C4-2B (cell line): ENCODE data around the gene CUX1.

Experiments
- CTCF ChIP-seq: fragments of 450-650 bp; conservative IDR thresholded peaks from 2 replicates; pipeline ENCODE4 v1.5.1; 2017; ENCODE audit warnings: mild to moderate bottlenecking
- ZFX ChIP-seq: fragments of 450-650 bp; IDR thresholded peaks from 2 replicates; pipeline ENCODE4 v1.6.1; 2017

GRCh38 chr7:102098986-102099385, 281.6 kb downstream of the CUX1 start:
- TF ChIP-seq CTCF (no peak), ZFX (no peak)
